Measurements from ENCODE around the gene DAB2IP.
A peak's percentile ranks its signal among the peaks of the same experiment; 100 is the strongest.

DAB2IP gene

DNA sequence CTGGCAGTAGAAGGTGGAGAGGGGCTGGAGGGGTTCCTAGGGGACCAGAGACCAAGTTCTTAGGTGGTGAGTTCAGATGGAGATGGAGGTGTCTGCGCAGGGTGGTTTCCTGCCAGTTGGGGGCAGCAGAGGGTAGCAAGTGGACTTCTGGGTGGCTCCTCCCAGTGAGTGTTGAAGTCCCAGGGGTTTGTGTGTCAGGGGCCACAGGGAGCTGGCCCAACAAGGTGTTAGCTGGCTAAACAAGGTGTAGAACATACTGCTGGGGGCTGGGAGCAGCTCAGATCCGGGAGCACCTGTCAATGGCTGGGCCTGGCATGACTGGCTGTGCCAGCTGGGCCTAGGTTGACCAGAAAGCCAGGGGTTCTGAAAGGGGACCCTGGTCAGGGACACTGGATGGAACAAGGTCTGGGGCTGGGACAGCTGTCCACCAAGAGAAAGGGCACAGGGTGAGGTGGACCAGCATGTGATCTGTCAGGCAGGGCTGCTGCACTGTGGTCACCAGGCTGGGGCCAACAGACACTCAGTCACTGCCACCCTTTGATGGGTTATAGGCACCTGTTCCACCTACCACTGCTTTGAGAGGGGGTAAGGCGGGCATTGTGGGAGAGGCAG is 35.6 kb downstream of the DAB2IP start:
- DNase-seq: peak in 1 of 5 donors; percentile 61

DNA sequence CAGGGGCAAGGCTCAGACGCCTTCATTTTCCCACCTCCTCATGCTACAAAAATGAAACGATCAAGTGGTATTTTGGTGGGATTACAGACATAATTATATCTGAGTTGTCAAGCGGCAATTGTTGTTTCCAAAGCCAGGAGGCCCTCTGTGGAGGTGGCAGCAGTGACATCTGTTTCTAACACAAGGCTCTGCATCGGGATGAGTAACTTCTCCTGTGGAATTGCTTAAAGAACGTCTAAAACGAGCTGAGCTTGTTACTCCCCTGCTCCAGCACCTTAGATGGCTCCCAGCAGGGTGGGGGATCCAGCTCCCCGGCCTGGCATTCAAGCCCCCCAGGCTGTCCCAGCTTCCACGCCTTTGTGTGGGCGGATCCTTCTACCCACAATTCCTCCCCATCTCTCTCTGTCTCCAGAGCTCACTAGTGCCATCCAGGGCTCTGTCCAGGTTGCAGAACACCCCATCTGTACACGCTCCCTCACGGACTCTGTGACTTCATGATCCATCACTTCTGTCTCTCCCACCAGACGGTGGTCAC is 36.8 kb downstream of the DAB2IP start:
- DNase-seq: no peak

- DNase-seq: no peak
These were observed 37.2 kb downstream of the DAB2IP start for GRCh38 chr9:121688681-121689080.

- DNase-seq: no peak
These were observed 38.2 kb downstream of the DAB2IP start for GRCh38 chr9:121689461-121690157.

GRCh38 chr9:121690316-121690715 is 38.9 kb downstream of the DAB2IP start:
- no peak for DNase-seq

- no peak for DNase-seq
These were observed 39.3 kb downstream of the DAB2IP start for GRCh38 chr9:121690766-121691165.

DNA sequence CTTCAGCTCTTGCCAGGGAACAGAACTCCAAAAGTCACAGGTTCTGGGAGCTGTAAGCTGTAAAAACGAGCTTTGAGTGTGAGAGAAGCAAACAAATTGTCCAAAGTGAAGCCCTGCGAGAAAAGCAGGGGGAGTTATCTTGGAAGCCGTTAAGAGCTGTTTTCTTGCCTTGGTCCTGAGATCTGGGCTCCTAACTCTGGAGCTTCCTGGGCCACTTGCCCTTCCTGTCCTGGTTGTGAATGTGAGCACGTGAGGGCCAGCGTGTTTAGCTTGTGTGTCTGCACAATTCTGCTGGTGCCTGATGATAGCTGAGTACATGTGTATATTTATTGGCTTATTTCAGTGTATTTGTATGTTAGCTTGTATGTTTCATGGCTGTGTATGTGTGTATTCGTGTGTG is 40.5 kb downstream of the DAB2IP start:
- DNase-seq: no peak

GRCh38 chr9:121692606-121693387 is 41.4 kb downstream of the DAB2IP start:
- no peak for DNase-seq

DNA sequence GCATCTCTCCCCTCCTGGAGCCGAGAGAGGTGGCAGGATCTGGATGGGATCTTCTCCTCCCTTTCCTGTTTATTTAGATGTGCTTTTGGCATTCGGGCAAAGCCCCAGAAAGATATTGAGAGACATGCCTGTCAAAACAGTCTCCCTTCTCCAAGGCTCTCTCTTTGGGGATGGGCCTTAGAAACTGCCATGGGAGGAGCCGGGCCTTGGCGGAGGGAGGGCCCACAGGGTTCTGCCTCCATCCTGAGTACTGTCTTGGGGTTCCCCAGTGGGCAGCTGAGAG is 41.9 kb downstream of the DAB2IP start:
- DNase-seq: no peak

- DNase-seq: no peak
These were observed 42.6 kb downstream of the DAB2IP start for GRCh38 chr9:121694001-121694400.

GRCh38 chr9:121694600-121694999 is 43.2 kb downstream of the DAB2IP start:
- DNase-seq: no peak

- DNase-seq: no peak
These were observed 45.5 kb downstream of the DAB2IP start for GRCh38 chr9:121696930-121697329.

DNA sequence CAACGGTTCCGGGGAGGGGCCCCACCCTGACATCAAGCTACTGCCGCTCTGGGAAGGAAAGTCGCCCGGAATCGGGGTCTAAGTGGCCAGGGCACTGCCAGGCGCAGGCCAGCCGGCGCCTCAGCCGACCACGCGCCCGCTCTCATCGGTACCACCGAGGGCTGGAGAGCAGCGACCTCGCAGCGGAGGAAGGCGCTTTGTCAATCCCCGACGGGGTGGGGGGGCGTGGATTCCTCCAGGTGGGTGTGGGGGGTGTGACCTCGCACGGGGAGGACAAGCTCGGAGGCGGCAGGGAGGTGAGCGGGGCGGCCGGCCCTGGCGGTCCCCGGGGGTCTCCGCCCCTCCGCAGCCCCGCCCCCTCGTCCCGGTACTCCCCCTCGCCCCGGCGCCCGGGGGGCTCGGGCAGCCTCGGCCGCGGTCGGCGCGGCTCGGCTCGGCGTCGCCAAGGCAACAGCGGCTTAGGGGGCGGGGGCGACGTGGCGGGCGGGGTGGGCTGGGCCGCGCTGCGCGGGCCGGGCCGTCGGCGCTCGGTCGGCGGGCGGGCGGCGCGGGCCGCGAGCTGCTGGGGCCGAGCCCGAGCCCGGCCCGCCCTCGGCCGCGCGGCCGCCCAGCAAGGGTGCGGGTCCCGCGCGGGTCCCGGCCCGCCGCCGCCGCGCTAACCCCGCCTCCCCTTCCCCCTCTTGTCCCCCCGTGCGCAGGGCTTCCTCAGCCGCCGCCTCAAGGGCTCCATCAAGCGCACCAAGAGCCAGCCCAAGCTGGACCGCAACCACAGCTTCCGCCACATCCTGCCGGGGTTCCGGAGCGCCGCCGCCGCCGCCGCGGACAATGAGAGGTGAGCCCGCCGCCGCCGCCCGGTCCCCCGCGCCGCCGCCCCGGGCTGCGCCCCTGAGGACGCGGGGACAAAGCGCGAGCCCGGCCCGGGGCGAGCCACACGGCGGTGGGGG is 47.5 kb downstream of the DAB2IP start:
- peak in 1 of 5 donors; percentile 71 for DNase-seq

- DNase-seq: no peak
These were observed 48.2 kb downstream of the DAB2IP start for GRCh38 chr9:121699571-121700164.

DNA sequence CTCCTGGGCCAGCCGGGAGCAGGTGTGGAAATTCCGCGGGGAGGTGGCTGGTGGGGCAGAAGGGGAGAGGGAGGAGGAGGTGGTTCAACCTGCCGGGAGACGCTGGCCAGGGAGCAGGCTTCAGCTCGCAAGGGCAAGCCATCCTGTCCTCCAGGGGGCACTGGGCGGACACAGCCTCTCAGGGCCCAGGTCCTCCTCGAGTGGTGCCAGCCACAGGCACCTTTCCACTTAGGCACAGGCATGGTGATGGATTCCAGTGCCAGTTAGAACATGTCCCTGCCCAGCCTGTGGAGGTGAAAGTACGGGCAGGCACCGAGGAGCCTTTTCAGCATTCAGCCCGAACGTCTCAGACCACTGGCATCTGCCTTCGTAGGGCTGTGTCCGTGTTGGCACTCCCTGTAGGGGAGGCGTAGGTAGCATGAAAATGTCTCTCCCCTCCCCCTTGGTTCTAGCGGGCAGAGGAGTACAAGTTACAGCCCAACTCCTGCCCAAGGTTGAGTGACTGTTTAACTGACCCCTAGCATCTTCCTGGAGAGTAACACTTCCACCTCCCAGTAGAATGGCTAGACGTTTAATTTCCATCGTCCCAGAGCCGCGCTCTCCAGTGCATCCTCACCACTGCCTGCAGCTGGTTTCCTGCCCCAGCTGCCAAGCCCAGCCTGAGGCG is 48.9 kb downstream of the DAB2IP start:
- DNase-seq: peak in 1 of 5 donors; percentile 11

DNA sequence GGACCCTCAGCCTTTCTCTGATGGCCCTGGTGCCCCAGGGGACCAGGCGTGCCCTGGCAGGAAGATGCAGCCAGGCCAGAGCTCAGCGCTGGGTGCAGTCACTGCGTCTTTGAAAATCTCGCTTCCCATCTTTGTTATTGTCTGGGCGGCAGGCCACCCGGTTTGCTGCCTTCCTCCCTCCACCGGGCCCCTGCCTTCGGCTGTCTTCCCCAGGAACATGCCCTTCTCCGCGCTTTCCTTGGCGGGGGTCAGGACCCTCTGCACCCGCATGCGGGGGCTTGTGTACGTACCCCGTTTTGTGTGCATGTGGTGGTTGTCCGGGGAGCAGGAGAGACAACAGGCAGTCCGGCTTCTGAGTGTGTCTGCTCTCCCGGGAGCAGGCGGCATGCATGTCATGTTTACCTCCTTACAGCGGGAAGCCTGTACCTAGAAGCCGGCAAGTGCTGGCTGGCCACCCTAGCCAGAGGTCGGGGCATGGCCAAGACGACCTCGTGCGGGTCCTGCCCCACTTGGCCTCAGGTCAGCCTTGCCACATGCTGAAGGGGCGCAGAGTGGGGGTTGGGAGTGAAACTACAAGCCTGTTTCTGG is 49.5 kb downstream of the DAB2IP start:
- no peak for DNase-seq

DNA sequence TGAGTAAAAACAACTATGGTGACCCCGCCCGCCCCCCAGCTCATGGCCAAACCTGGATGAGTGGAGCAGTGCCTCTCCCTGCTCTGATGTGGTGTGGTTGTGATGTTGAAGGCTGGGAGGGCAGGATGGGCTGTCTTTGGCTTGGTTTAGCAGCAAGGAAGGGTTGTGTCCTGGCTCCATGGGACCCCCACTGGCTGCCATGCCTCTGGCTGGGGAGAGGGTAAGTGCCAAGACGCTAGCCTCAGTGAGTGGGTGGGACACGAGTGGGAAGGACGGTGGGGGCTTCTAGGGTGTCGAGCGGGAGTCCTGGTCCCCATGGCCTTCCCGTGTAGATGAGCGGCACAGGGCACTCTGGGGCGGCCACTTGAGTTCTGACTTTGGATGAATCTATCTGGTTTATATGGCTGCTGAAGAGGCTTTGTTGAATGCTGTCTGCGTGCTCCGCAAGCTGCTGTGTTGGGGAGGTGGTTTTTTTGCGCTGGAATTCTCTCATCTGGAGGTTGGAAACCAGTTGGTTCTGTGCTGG is 50.4 kb downstream of the DAB2IP start:
- DNase-seq: no peak

DNA sequence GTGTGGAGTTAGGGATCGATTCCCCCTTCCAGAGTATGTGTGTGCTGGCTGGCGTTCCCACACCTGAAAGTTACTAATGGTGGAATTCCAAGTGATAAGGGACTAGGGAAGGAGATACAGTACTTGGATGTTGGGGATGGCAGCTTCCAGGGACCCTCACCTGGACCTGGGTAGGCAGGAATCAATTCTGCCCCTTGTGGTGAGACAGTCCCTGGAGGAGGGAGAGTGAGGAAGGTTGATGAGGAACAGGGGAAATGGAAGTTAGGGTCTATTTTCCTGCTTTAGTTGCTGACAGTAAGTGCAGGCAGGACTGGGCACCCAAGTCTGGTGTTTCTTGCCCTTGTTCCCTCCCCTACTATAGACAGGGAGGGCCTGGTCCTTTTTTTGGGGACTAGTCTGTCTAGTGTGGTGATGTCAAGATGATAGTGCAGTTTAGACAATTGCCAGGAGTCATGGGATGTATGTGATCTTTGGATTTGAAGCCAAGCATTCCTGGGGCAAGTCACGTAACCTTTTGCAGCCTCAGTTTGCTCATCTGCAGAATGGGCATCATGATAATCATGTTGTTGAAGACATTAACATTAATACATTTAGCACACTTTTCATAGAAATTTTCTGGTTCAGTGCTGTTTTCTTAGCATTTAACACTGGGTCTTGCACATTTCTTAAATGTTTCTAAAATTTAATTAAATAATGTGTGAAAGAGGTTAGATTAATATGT is 51.7 kb downstream of the DAB2IP start:
- no peak for DNase-seq

GRCh38 chr9:121704281-121704680 is 52.8 kb downstream of the DAB2IP start:
- no peak for DNase-seq

DNA sequence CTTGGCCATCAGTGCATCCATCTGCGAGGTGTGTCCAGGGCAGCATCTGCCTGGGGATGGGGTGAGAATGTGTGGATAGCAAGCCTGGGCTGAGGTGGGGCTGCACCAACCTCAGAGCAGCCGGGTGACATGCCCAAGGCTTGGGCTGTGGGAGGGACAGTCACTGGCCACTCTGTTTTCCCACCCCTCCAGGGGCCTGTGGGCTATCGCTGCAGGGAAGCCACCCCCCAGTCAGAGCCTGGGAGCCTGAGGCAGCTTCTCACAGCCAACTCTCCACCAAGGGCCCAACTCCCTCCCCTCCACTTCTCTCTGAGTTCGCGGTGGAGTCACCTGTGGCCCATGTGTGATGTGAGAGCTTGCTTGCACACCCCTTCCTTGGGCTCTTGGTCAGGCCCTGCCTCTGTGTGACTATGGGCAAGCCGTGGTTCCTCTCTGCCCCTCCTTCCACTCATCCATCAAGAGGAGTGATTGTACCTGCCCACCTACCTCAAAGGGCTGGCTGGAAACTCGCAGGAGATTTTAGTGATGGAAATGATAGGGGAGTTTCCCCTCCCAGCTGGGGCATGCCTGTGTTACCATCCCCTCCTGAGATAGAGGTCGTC is 54.8 kb downstream of the DAB2IP start:
- DNase-seq: no peak
